Measurements from ENCODE around the gene HTR5A. TPM values are rescaled to one million over a fixed set of nuclear protein-coding genes. Genes with fewer than 3 reads are reported as not detected.
"Not testable (repeated sequence)": the region's sequence is repeated elsewhere in the genome, so short reads cannot be mapped to it uniquely, and the experiment has no call there.

HTR5A gene
- total RNA-seq (not detected), polyA plus RNA-seq (ENCODE audit: insufficient read length in 6 of 6) (not detected)
- long read RNA-seq, donor 1 = 0 reads
- long read RNA-seq, donor 2 = 0 reads
- long read RNA-seq, donor 3 = 0 reads
- long read RNA-seq, donor 4 = 0 reads
- long read RNA-seq, donor 5 = 0 reads
- long read RNA-seq, donor 6 = 0 reads
- long read RNA-seq, donor 7 = 0 reads
- long read RNA-seq, donor 8 = 0 reads
- long read RNA-seq, donor 9 = 0 reads
- long read RNA-seq, donor 10 = 0 reads
- long read RNA-seq, donor 11, full-length matches to known transcripts = 6 of 6 reads
- long read RNA-seq, donor 11, partial matches to known transcripts = 0 of 6 reads
- long read RNA-seq, donor 11, other reads (novel, unspliced or antisense) = 0 of 6 reads
- long read RNA-seq, donor 12 = 0 reads

DNA sequence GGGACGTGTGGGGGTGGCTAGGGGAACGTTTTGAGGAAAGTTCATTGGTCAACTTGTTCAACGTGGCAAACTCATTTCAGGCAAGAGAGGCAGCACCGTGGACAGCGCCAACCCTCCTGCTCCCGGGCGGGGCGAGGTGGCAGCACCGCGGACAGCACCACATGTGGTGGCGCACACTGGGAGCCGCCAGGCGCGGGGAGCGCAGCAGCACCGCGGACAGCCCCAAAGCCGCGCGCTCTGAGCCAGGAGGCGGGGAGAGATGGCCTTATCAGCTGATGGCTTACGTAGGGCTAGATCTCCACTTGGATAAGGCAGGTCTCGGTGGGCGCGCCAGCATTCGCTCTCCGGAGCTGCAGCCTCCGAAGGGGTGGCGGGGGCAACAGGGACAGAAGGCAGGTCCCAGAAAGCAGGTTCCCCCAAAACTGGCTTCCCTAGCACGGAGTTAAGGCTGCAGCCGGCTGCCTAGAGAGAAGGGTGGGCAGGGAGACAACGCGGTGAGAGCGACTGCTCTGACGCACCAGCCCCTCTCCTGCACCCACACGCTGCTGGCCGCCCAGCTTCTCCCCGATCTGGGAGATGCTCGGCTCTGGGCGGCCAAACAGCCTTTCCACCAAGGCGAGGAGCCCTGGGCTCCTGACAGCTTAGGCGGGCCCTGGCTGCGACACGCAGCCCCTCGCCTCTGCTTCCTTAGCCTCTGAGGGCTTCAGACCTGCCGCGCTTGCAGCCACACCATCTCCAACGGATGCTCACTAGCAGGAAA lies at the start of gene HTR5A:
HTR5A (plus strand) TSS at position 333 of the 760 bp plus-strand sequence. CDS start 576 bp downstream, outside the sequence.
- intact Hi-C loops (cut with DNase I) = no loop called here
- Histone ChIP-seq H3K27me3 (peaks cover 17 to 42% of the 10 kb centered on the region in 2 donors), H3K9me3 (no peaks in the 10 kb centered on the region), H3K4me3 (no peak within 1 kb of the TSS), H3K27ac (no peak within 1 kb of the TSS), H3K36me3 (no peaks in the 10 kb centered on the region), H3K4me1 (no peaks in the 10 kb centered on the region)
- TF ChIP-seq, protein P1, sequence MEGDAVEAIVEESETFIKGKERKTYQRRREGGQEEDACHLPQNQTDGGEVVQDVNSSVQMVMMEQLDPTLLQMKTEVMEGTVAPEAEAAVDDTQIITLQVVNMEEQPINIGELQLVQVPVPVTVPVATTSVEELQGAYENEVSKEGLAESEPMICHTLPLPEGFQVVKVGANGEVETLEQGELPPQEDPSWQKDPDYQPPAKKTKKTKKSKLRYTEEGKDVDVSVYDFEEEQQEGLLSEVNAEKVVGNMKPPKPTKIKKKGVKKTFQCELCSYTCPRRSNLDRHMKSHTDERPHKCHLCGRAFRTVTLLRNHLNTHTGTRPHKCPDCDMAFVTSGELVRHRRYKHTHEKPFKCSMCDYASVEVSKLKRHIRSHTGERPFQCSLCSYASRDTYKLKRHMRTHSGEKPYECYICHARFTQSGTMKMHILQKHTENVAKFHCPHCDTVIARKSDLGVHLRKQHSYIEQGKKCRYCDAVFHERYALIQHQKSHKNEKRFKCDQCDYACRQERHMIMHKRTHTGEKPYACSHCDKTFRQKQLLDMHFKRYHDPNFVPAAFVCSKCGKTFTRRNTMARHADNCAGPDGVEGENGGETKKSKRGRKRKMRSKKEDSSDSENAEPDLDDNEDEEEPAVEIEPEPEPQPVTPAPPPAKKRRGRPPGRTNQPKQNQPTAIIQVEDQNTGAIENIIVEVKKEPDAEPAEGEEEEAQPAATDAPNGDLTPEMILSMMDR (IDR thresholded peaks at IDR 0.05) = no peak
- ATAC-seq (peak; percentile 100), DNase-seq (peak; percentile 79 to 92 (median 86))

- TF ChIP-seq, protein P1 (IDR thresholded peaks at IDR 0.05) = no peak
- no peaks in the 10 kb centered on the region for H3K27me3 ChIP-seq
- H3K9me3 ChIP-seq = no peaks in the 10 kb centered on the region
- DNase-seq (no peak), ATAC-seq (no peak)
- H3K27ac ChIP-seq = no peak overlapping the region
- no peak overlapping the region for H3K4me3 ChIP-seq
- intact Hi-C loops (cut with DNase I) = no loop called here
- no peaks in the 10 kb centered on the region for H3K36me3 ChIP-seq
- H3K4me1 ChIP-seq = no peaks in the 10 kb centered on the region
Measured at GRCh38 chr7:155020996-155021395, 49.1 kb upstream of the HTR5A start.

DNA sequence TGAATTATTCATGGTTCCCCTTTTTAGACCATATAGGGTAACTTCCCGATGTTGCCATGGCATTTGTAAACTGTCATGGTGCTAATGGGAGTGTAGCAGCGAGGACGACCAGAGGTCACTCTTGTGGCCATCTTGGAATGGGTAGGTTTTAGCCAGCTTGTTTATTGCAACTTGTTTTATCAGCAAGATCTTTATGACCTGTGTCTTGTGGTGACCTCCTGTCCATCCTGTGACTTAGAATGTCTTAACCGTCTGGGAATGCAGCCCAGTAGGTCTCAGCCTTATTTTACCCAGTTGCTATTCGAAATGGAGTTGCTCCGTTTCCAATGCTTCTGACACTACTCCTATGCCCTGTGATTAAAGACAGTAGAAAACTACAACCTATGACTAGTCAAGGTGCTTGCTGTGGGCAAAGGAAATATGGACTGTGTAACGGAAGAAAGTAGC lies 48.4 kb upstream of the HTR5A start:
- DNase-seq (no peak), ATAC-seq (no peak)
- Histone ChIP-seq H3K9me3 (no peaks in the 10 kb centered on the region), H3K36me3 (no peaks in the 10 kb centered on the region), H3K4me3 (no peak overlapping the region), H3K4me1 (no peaks in the 10 kb centered on the region), H3K27ac (no peak overlapping the region), H3K27me3 (no peaks in the 10 kb centered on the region)
- TF ChIP-seq, protein P1 (IDR thresholded peaks at IDR 0.05) = no peak
- intact Hi-C loops (cut with DNase I) = no loop called here

DNA sequence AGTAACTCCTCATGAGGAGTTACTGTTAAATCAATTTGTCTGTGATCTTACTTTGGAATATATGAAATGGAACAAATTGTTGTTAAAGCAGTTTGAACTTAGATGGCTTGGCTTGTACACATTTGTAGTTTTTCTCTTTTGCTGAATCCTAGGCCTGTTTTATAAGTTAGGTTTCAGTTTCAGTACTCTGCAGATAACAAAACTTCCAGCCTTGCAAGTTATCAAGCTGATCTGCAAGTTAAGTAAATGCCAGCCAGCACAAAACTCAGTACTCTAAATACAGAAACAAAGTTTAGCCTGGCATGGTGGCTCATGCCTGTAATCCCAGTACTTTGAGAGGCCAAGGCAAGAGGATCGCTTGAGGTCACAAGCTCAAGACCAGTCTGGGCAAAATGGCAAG lies 42.2 kb upstream of the HTR5A start:
- intact Hi-C loops (cut with DNase I) = no loop called here
- ATAC-seq = no peak
- TF ChIP-seq, protein P1 (IDR thresholded peaks at IDR 0.05) = no peak

DNA sequence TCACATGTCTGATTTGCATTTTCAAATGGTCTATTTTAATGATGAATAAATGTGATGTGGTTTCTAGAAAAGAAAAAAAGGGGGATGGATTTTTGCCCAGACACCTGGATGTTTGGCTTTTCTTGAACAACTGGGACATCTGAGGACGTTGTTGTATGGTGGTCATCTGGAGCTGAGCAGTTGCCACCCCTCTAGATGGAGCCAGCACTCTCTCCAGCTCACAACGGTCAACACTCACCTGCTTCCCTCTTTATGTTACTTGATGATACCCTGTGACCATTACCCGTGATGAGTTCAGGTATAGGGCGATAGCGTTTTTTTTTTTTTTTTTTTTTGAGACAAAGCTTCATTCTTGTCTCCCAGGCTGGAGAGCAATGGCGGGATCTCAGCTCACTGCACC lies 37.1 kb upstream of the HTR5A start:
- Histone ChIP-seq H3K4me1 (no peaks in the 10 kb centered on the region), H3K36me3 (no peaks in the 10 kb centered on the region), H3K4me3 (no peak overlapping the region), H3K9me3 (no peaks in the 10 kb centered on the region), H3K27ac (no peak overlapping the region), H3K27me3 (no peaks in the 10 kb centered on the region)
- no peak for ATAC-seq
- intact Hi-C loops (cut with DNase I) = no loop called here
- TF ChIP-seq, protein P1 (IDR thresholded peaks at IDR 0.05) = no peak
- DNase-seq = no peak

More for the DNA sequence above, 42.2 kb upstream of the HTR5A start:
- H3K4me3 ChIP-seq = no peak overlapping the region
- H3K27ac ChIP-seq = no peak overlapping the region
- no peaks in the 10 kb centered on the region for H3K9me3 ChIP-seq
- no peaks in the 10 kb centered on the region for H3K4me1 ChIP-seq
- H3K27me3 ChIP-seq = no peaks in the 10 kb centered on the region
- DNase-seq = no peak
- H3K36me3 ChIP-seq = no peaks in the 10 kb centered on the region

DNA sequence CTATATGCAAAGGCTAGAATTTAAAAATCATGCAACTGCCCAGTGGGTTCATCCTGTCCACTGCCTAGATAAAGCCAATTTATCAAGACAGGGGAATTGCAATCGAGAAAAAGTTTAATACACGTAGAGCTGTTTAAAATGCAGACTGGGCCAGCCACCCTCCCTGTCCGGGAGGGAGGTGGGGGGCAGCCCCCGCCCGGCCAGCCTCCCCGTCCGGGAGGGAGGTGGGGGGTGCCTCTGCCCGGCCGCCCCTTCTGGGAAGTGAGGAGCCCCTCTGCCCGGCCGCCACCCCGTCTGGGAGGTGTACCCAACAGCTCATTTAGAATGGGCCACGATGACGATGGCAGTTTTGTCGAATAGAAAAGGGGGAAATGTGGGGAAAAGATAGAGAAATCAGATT lies 35.6 kb upstream of the HTR5A start:
- H3K9me3 ChIP-seq; intact Hi-C loops (cut with DNase I); H3K36me3 ChIP-seq; H3K4me1 ChIP-seq; H3K4me3 ChIP-seq; ATAC-seq; DNase-seq; H3K27ac ChIP-seq; H3K27me3 ChIP-seq: not testable (repeated sequence)
